Dendritic cell treated with granulocyte-macrophage colony-stimulating factor and Interleukin-4, amounts not matched to agents 40 ng/mL and 50 ng/mL, for 4 days (primary cell): Measurements from ENCODE around the gene ZBTB20.

Experiments
- H3K27ac Mint-ChIP-seq: one replicate; pipeline ENCODE4 v1.8.0; 2022; ENCODE audit warnings: mild to moderate bottlenecking, mixed read lengths
- H3K27me3 Mint-ChIP-seq: one replicate; pipeline ENCODE4 v1.8.0; 2022; ENCODE audit warnings: mild to moderate bottlenecking, mixed read lengths
- H3K36me3 Mint-ChIP-seq: one replicate; pipeline ENCODE4 v1.8.0; 2022; ENCODE audit warnings: low read depth, mixed read lengths
- H3K4me1 Mint-ChIP-seq: one replicate; pipeline ENCODE4 v1.8.0; 2022; ENCODE audit warnings: low read depth, mixed read lengths
- H3K4me3 Mint-ChIP-seq: one replicate; pipeline ENCODE4 v1.8.0; 2022; ENCODE audit warnings: mild to moderate bottlenecking, moderate library complexity, mixed read lengths
- H3K9me3 Mint-ChIP-seq: one replicate; pipeline ENCODE4 v1.8.0; 2022; ENCODE audit warnings: mixed read lengths
- intact Hi-C: fragments of 100-400 bp; cut with micrococcal nuclease; formaldehyde crosslinking; loops from one replicate; pipeline ENCODE4 v1.15.0; 2022

The ZBTB20 gene

GRCh38 chr3:114756506-114757279 is 390.4 kb downstream of the ZBTB20 start:
- no peak overlapping the region for H3K27ac Mint-ChIP-seq
- H3K9me3 Mint-ChIP-seq = no peaks in the 10 kb centered on the region
- no peak overlapping the region for H3K4me3 Mint-ChIP-seq
- peaks cover 4% of the 10 kb centered on the region for H3K4me1 Mint-ChIP-seq
- intact Hi-C loops = no loop called here
- no peaks in the 10 kb centered on the region for H3K27me3 Mint-ChIP-seq
- no peaks in the 10 kb centered on the region for H3K36me3 Mint-ChIP-seq

DNA sequence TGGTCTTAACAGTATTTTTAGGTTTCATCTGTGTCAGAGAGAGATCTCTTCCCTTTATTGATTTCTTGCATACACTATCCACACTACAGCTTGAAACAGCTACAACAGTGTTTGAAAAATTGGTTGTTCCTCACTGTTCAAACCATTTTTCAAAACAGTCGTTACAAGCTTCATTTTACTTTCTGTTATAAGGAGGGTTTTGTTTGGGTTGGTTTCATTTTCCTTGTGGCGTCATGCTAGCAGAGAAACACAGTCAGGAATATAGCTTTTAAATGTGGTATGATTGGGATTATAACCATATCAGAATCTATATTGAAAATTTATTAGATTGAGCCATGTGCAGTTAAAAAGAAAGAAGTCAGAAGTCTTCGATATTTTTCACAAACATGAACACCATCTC is 400.6 kb downstream of the ZBTB20 start:
- H3K27me3 Mint-ChIP-seq = no peaks in the 10 kb centered on the region
- intact Hi-C loops = no loop called here
- peaks cover 12% of the 10 kb centered on the region for H3K4me1 Mint-ChIP-seq
- no peak overlapping the region for H3K27ac Mint-ChIP-seq
- no peaks in the 10 kb centered on the region for H3K9me3 Mint-ChIP-seq
- H3K36me3 Mint-ChIP-seq = no peaks in the 10 kb centered on the region
- H3K4me3 Mint-ChIP-seq = no peak overlapping the region

DNA sequence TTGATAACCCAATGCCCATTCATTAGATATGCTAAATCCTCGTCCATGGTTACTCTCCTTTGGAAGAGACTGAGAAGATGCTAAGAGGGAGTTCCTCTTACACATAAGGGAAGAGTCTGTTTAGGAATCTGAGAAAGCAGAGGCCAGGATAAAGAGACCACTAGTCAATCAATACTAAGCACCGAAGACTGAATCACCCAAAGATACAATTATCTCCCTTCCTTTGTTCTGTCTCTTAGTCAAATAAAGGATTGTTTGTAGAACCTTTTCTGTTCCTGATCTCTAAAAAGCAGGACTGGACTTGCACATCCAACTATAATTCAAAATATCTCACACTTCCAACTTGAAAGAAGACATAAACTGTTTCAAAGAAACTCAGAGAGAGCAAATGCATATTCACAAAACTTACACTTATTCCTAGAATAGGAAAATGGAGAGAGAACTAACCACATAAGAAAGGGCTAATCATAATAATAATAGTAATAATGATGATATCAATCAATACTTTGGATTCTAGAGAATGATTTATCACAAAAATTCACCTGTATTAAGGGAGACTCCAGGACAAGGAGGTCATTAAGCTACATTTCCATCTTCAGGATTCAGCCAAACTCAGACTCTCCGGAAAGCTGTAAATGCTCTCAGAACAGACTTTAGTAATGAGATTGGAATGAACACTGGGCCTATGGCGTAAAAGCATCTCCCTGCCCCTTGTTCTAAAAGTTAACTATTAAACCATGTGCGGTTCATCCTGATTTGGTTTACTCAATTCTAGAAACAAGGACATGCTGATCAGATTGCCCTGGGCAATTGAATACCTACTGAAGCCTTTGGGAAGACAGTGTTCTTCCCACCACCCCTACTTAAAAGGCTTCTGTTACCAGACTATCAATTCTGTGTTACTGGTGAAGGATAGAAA is 401.5 kb downstream of the ZBTB20 start:
- H3K27me3 Mint-ChIP-seq = no peaks in the 10 kb centered on the region
- H3K4me3 Mint-ChIP-seq = no peak overlapping the region
- H3K4me1 Mint-ChIP-seq = peaks cover 12% of the 10 kb centered on the region
- H3K36me3 Mint-ChIP-seq = no peaks in the 10 kb centered on the region
- intact Hi-C loops = no loop called here
- H3K27ac Mint-ChIP-seq = no peak overlapping the region
- H3K9me3 Mint-ChIP-seq = no peaks in the 10 kb centered on the region

- peaks cover 12% of the 10 kb centered on the region for H3K4me1 Mint-ChIP-seq
- intact Hi-C loops = no loop called here
- H3K27ac Mint-ChIP-seq = no peak overlapping the region
- no peaks in the 10 kb centered on the region for H3K36me3 Mint-ChIP-seq
- no peak overlapping the region for H3K4me3 Mint-ChIP-seq
- no peaks in the 10 kb centered on the region for H3K27me3 Mint-ChIP-seq
- no peaks in the 10 kb centered on the region for H3K9me3 Mint-ChIP-seq
These were observed 403.2 kb downstream of the ZBTB20 start for GRCh38 chr3:114743746-114744485.

DNA sequence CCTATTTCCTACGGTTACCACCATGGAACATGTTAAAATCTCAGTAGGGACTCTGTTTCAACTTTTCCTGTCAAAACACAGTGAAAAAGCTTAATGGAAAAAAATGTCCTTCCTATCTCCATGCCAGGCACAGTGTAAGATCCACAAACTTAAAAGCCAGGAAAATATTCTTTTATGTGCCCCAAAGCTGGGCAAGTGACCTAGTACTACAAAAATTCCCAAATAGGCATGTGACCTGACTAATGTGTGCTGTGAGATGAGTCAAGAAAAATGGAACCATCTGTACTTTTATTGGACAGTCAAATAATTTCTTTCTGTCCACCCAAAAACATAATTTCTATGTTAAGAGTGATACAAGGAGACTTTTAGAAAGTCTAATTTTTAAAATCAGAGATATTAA is 406.0 kb downstream of the ZBTB20 start:
- H3K27ac Mint-ChIP-seq = no peak overlapping the region
- H3K4me1 Mint-ChIP-seq = peaks cover under 1% of the 10 kb centered on the region
- no peaks in the 10 kb centered on the region for H3K9me3 Mint-ChIP-seq
- intact Hi-C loops = no loop called here
- H3K27me3 Mint-ChIP-seq = no peaks in the 10 kb centered on the region
- no peak overlapping the region for H3K4me3 Mint-ChIP-seq
- no peaks in the 10 kb centered on the region for H3K36me3 Mint-ChIP-seq

DNA sequence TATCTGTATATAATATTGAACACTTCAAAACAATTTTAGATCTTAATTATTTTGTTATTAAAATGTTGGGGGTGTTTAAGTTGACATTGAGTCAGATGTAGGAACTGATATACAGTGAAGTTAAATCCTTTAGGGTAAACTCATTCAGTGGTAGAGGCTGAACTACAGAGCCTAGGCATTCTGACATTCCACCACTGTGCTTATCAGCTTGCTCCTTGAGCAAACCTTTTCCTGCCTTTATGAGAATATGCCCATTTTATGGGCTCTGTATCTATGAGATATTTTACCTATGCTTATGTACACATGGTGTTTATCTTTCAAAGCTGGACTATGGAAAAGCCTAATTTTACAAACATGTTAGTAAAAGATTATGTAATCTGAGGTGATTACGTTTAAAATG is 407.5 kb downstream of the ZBTB20 start:
- H3K27ac Mint-ChIP-seq = no peak overlapping the region
- H3K36me3 Mint-ChIP-seq = no peaks in the 10 kb centered on the region
- H3K4me3 Mint-ChIP-seq = no peak overlapping the region
- H3K4me1 Mint-ChIP-seq = no peaks in the 10 kb centered on the region
- H3K27me3 Mint-ChIP-seq = no peaks in the 10 kb centered on the region
- intact Hi-C loops = no loop called here
- H3K9me3 Mint-ChIP-seq = no peaks in the 10 kb centered on the region

GRCh38 chr3:114732353-114732752 is 414.7 kb downstream of the ZBTB20 start:
- intact Hi-C loops = no loop called here
- no peaks in the 10 kb centered on the region for H3K9me3 Mint-ChIP-seq
- no peaks in the 10 kb centered on the region for H3K27me3 Mint-ChIP-seq
- no peaks in the 10 kb centered on the region for H3K36me3 Mint-ChIP-seq
- H3K4me1 Mint-ChIP-seq = peaks cover 15% of the 10 kb centered on the region
- no peak overlapping the region for H3K27ac Mint-ChIP-seq
- no peak overlapping the region for H3K4me3 Mint-ChIP-seq

GRCh38 chr3:114730397-114730796 is 416.7 kb downstream of the ZBTB20 start:
- no peaks in the 10 kb centered on the region for H3K27me3 Mint-ChIP-seq
- no peaks in the 10 kb centered on the region for H3K9me3 Mint-ChIP-seq
- H3K36me3 Mint-ChIP-seq = no peaks in the 10 kb centered on the region
- H3K27ac Mint-ChIP-seq = no peak overlapping the region
- intact Hi-C loops = no loop called here
- H3K4me3 Mint-ChIP-seq = no peak overlapping the region
- peaks cover 20% of the 10 kb centered on the region for H3K4me1 Mint-ChIP-seq

- Mint-ChIP-seq H3K27me3 (no peaks in the 10 kb centered on the region), H3K4me1 (peaks cover 18% of the 10 kb centered on the region), H3K4me3 (no peak overlapping the region), H3K9me3 (no peaks in the 10 kb centered on the region), H3K36me3 (no peaks in the 10 kb centered on the region), H3K27ac (no peak overlapping the region)
- intact Hi-C loops = no loop called here
These were observed 419.7 kb downstream of the ZBTB20 start for GRCh38 chr3:114727373-114727772.

DNA sequence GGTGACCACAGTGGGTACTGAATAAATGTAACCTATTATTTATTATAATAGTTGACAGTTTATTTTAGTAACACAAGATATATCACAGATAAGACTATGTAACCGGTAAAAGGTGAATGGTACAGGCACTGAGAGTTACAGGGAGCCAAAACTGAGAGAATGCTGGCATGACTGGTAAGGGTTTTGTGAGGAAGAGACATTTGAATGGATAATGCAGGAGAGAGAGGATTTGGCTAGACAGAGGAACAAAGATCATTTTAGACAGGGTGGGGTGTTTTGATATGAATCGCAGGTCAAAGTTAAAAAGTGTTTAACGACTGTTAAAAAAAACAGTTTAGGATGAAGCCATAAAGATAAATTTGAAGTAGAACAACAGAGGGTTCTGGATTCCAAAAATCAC is 421.1 kb downstream of the ZBTB20 start:
- Mint-ChIP-seq H3K4me3 (no peak overlapping the region), H3K4me1 (peaks cover 9% of the 10 kb centered on the region), H3K36me3 (no peaks in the 10 kb centered on the region), H3K27me3 (no peaks in the 10 kb centered on the region), H3K27ac (no peak overlapping the region), H3K9me3 (no peaks in the 10 kb centered on the region)
- intact Hi-C loops = no loop called here

- no peak overlapping the region for H3K4me3 Mint-ChIP-seq
- no peaks in the 10 kb centered on the region for H3K9me3 Mint-ChIP-seq
- H3K27ac Mint-ChIP-seq = no peak overlapping the region
- intact Hi-C loops = no loop called here
- peaks cover 9% of the 10 kb centered on the region for H3K4me1 Mint-ChIP-seq
- no peaks in the 10 kb centered on the region for H3K27me3 Mint-ChIP-seq
- H3K36me3 Mint-ChIP-seq = no peaks in the 10 kb centered on the region
These were observed 424.6 kb downstream of the ZBTB20 start for GRCh38 chr3:114722530-114722929.

DNA sequence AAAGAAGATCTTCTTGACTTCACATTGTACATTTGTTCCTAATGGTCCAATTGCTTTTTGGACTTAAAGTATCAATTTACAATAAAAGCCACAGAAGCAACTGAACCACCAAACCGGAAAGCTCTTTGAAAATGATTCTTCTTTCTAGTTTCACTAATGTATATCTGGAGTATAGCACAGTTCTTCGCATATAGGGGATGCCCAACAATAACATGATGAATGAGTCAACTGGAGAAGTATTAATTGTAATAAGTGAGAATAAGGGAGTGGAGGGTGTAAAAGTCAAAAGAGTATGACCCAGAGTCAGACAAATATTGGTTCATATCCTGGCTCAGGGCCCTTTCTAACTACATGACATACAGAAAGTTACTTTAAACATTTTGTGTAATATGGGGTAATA is 425.2 kb downstream of the ZBTB20 start:
- Mint-ChIP-seq H3K4me3 (no peak overlapping the region), H3K4me1 (peaks cover 4% of the 10 kb centered on the region), H3K9me3 (no peaks in the 10 kb centered on the region), H3K36me3 (no peaks in the 10 kb centered on the region), H3K27ac (no peak overlapping the region), H3K27me3 (no peaks in the 10 kb centered on the region)
- intact Hi-C loops = no loop called here

DNA sequence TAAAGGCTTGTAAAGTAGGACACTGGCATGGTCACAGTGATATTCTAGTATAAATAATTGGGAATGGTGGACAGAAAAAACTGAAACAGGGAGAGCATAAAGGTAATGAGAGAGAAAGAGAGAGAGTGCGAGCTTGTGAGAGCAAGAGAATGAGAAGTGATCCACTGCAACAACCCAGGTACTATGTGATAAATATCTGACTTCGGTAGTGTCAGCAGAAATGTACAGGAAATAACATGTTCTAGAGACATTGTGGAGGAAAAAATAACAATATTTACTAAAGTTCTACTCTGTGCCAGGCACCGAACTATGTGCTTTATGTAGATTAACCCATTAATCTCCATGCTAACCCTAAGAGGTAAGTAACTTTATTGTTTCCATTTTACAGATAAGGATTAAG is 425.9 kb downstream of the ZBTB20 start:
- intact Hi-C loops = no loop called here
- no peaks in the 10 kb centered on the region for H3K36me3 Mint-ChIP-seq
- no peak overlapping the region for H3K4me3 Mint-ChIP-seq
- H3K27me3 Mint-ChIP-seq = no peaks in the 10 kb centered on the region
- H3K4me1 Mint-ChIP-seq = peaks cover 11% of the 10 kb centered on the region
- no peak overlapping the region for H3K27ac Mint-ChIP-seq
- no peaks in the 10 kb centered on the region for H3K9me3 Mint-ChIP-seq

- Mint-ChIP-seq H3K4me3 (no peak overlapping the region), H3K27ac (no peak overlapping the region), H3K36me3 (no peaks in the 10 kb centered on the region), H3K9me3 (no peaks in the 10 kb centered on the region), H3K4me1 (peaks cover 12% of the 10 kb centered on the region), H3K27me3 (no peaks in the 10 kb centered on the region)
- intact Hi-C loops = no loop called here
These were observed 428.2 kb downstream of the ZBTB20 start for GRCh38 chr3:114718898-114719210.
